Neural cell (in vitro differentiated cells): ENCODE results near the gene ZFP90. TPM values are rescaled to one million over a fixed set of nuclear protein-coding genes. Genes with fewer than 3 reads are reported as not detected.

ENCODE experiments used
- polyA plus RNA-seq: library from polyadenylated mRNA; depleted of rRNA; stranded (reverse); fragments of >200 nt; gene quantifications from 2 replicates; pipeline ENCODE4 v1.2.3, GENCODE V29; 2014
- small RNA-seq, 3 experiments: library from RNA; depleted of rRNA; stranded (forward); fragments of <200 nt; gene quantifications; one replicate each; pipeline ENCODE3, GENCODE V24; 2012

ZFP90 gene
- polyA plus RNA-seq, 1 donor from 2014 or later: 73.6 TPM

Small RNA genes within 50 kb of the gene (small RNA-seq; reads per million reads assigned to genes)
- gene RNU4-36P: 0.43 to 8.1 (median 0.52) reads per million in 3 experiments

Other genes starting within 250 kb of the ZFP90 start
- gene SLC7A6OS, start 228.3 kb upstream of the ZFP90 start, polyA plus RNA-seq: 18.9 and 21.3 TPM in 2 replicates
- gene PRMT7, start 228.3 kb upstream of the ZFP90 start, polyA plus RNA-seq: 203 and 207 TPM in 2 replicates
- gene SMPD3, start 90.8 kb upstream of the ZFP90 start, polyA plus RNA-seq: 38.2 and 42.7 TPM in 2 replicates
- 9.1 and 10.7 TPM in 2 replicates for gene CDH3, start 106.0 kb downstream of the ZFP90 start, polyA plus RNA-seq
- gene CDH1, start 198.0 kb downstream of the ZFP90 start, polyA plus RNA-seq: 0.86 and 1.2 TPM in 2 replicates